ENCODE results near the gene PITRM1.

DNA sequence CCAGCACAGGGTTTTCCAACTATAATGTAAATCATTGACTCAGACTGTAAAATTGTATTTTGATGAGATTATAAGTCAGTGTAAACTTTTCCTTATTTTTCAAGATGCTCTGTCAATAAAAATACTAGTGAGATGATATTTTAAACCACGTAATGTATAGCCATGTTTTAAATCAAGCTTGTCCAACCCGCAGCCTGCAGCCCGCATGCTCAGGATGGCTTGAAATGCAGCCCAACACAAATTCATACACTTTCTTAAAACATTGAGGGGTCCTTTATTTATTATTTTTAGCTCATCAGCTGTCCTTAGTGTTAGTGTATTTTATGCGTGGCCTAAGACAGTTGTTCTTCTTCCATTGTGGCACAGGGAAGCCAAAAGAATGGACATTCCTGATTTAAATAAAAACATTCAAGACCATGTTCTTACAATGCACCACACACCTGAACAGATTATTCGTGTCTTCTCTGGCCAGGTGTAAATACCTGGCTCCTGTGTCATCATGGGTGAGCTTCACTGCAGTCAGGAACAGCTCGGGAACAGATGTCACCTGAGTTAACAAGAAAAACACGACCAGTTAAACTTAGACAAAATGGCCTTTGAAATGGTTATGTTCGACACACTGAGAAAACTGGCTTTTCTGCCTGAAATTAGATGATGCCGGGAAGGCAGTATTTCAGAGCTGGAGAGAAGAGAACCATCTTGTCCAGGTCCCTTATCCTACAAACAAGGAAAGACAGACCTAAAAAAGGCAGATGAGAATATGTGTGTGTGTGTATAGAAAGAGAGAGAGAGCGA is 5.9 kb downstream of the PITRM1 start:
- TF ChIP-seq, protein P1, sequence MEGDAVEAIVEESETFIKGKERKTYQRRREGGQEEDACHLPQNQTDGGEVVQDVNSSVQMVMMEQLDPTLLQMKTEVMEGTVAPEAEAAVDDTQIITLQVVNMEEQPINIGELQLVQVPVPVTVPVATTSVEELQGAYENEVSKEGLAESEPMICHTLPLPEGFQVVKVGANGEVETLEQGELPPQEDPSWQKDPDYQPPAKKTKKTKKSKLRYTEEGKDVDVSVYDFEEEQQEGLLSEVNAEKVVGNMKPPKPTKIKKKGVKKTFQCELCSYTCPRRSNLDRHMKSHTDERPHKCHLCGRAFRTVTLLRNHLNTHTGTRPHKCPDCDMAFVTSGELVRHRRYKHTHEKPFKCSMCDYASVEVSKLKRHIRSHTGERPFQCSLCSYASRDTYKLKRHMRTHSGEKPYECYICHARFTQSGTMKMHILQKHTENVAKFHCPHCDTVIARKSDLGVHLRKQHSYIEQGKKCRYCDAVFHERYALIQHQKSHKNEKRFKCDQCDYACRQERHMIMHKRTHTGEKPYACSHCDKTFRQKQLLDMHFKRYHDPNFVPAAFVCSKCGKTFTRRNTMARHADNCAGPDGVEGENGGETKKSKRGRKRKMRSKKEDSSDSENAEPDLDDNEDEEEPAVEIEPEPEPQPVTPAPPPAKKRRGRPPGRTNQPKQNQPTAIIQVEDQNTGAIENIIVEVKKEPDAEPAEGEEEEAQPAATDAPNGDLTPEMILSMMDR (IDR thresholded peaks at IDR 0.05) = no peak
- TF ChIP-seq POLR2A (IDR thresholded peaks at IDR 0.05) = no peak
